VCaP (cell line): ENCODE data around the gene GTF2F1.

Source experiments
- H3K27ac ChIP-seq: fragments of 450-650 bp; 2 replicates; pipeline ENCODE4 v1.5.1; 2017
- CTCF ChIP-seq: fragments of 450-650 bp; conservative IDR thresholded peaks from 2 replicates; pipeline ENCODE4 v1.5.1; 2017; ENCODE audit warnings: mild to moderate bottlenecking, moderate library complexity

The GTF2F1 gene

DNA sequence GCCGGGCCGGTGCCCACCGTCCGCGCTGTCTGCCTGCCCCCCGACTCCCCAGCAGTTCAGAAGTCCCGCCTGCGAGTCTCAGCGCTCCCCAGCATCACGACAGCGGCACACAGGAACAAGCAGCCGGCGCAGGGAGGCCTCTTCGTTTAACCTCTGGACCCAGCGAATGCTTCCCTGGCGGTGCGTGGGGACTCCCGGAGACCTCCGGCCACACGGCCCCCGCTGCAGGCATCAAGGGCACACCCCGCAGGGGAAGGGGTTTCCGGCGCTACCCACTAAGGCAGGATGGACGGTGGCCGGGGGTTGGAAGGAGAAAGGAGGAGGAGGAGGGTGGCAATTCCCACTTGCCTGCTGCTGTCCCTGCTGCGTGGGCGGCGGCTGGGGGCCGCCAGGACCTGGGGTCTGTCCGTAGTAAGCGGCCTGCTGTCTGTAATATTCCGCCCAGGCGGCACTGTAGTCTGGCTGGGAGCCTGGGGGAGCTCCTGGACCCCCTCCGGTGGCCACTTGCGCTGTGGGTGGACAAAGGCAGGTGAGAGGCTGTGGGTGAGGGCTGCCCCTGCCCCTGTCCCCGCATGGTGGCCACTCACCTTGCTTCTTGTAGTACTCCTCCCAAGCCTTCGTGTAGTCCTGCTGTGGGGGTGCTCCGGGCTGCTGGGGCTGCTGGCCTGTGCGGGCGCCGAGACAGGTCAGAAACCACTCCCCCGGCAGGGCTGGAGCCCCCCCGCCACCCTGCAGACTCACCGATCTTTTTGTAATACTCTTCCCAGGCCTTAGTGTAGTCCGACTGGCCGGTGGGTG, 22.0 kb upstream of the GTF2F1 start:
- no peak overlapping the region for H3K27ac ChIP-seq
- no peak for TF ChIP-seq CTCF

GRCh38 chr19:6413721-6414643, 21.0 kb upstream of the GTF2F1 start:
- H3K27ac ChIP-seq, result no peak overlapping the region

DNA sequence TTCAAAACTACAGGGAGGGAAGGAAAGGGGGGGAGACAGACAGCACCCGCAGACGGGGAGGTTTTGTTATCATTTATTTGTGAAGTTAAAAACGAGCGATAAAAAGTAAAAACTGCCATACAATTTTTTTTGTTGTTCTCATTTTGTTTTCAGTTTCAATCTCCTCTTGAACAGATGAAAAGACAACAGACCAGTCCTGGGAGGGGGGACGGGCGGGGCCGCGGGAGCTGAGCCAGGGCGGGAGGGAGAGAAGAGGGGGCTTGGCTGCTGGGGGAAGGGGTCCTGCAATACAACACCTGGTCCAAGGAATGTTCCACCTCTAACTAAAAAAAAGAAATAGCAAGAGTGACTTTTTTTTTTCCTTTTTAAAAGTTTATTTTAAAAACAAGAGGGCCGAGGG, 20.3 kb upstream of the GTF2F1 start:
- TF ChIP-seq CTCF, result no peak
- no peak overlapping the region for H3K27ac ChIP-seq

More at GRCh38 chr19:6413721-6414643, 21.0 kb upstream of the GTF2F1 start:
- TF ChIP-seq CTCF, result no peak

DNA sequence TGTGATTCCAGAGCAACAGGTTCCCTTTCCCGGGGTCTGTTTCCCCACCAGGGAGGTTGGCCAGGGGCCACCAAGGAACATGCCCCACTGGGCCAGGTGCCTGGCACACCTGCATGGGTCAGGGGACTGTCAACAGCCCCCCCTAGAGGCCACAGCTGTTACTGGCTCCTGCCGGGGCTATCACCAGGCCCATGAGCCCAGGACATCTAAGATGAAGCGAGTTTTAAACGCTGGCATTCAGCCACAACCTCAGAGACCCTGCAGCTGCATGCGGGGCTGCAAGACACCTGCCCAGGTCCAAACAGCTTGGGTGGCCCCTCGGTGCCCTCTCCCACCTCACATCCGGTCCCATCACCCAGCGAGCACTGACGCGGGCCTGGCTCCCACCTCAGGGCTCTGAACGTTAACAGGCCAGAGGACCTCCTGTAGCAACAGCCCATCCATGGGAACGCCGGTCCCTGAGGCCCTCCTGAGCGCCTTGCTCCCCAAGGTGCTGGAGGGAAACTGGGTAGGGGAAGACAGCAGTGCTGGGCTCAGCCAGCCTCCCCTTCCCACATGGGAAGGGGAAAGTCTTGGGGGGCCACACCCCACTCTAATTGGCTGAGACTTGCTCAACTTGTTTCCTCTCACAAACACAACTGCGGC, 19.6 kb upstream of the GTF2F1 start:
- H3K27ac ChIP-seq, result no peak overlapping the region
- peak; percentile 49 for TF ChIP-seq CTCF

DNA sequence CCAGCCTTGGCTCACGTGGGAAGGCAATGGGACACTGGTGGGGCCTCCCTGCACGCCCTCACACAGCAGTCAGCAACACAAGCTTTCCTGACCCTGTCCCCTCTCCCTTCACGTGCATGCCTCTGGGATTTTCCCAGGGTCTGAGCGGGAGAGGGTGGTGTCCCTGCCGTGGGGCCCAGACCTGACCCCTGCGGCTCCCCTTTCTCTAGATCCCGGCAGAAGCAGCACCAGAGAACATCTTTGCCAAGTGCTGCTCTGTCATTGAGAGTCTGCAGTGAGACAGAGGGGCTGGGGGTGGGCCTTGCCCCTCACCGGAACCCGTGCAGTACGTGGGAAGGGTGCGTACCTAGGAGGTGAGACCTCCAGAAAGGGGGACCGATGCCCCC, 19.1 kb upstream of the GTF2F1 start:
- H3K27ac ChIP-seq, result no peak overlapping the region
- no peak for TF ChIP-seq CTCF

GRCh38 chr19:6409346-6409745, 16.4 kb upstream of the GTF2F1 start:
- no peak overlapping the region for H3K27ac ChIP-seq
- no peak for TF ChIP-seq CTCF

- H3K27ac ChIP-seq, result no peak overlapping the region
- TF ChIP-seq CTCF, result no peak
These were observed 13.4 kb upstream of the GTF2F1 start for GRCh38 chr19:6406401-6406800.
